Peyer's patch (tissue), 4 donors: ENCODE results near the gene GNAS-AS1. TPM values are rescaled to one million over a fixed set of nuclear protein-coding genes. Genes with fewer than 3 reads are reported as not detected.

Source experiments
- DNase-seq, 3 donors: peaks; one replicate each; pipeline ENCODE4 v3.0.0-alpha.2; 2017 to 2019
- H3K27ac ChIP-seq, 4 donors: fragments of 200-600 bp; sonication (generic); one replicate each; pipeline ENCODE4 v1.5.1; 2016 to 2019
- H3K27me3 ChIP-seq, 2 donors: fragments of 200-600 bp; sonication (generic); one replicate each; pipeline ENCODE4 v1.5.1; 2019
- H3K36me3 ChIP-seq, 3 donors: fragments of 200-600 bp; sonication (generic); one replicate each; pipeline ENCODE4 v1.5.1; 2016 to 2019
- H3K4me1 ChIP-seq, 4 donors: fragments of 200-600 bp; sonication (generic); one replicate each; pipeline ENCODE4 v1.5.1; 2016 to 2019
- H3K4me3 ChIP-seq, 4 donors: fragments of 200-600 bp; sonication (generic); 1 replicate in 3 of 4; 2 replicates in 1 of 4; pipeline ENCODE4 v1.5.1; 2016 to 2019; ENCODE audit warnings: mild to moderate bottlenecking in 1 of 4
- H3K9me3 ChIP-seq, 4 donors: fragments of 200-600 bp; sonication (generic); one replicate each; pipeline ENCODE4 v1.5.1; 2016 to 2019; ENCODE audit warnings: mild to moderate bottlenecking in 1 of 4
- CTCF ChIP-seq, 6 experiments: fragments of 450-650 bp in 4 of 6; fragments of 200-600 bp in 2 of 6; sonication (generic) in 1 of 6; IDR thresholded peaks; one replicate each; pipeline ENCODE4 v1.5.1; 2017 to 2019; ENCODE audit warnings: antibody characterized with exemption in 6 of 6, mild to moderate bottlenecking in 3 of 6, moderate library complexity in 1 of 6
- POLR2A ChIP-seq, 2 donors: fragments of 450-650 bp; IDR thresholded peaks; one replicate each; pipeline ENCODE4 v1.5.1; 2017; ENCODE audit warnings: antibody characterized with exemption in 2 of 2, mild to moderate bottlenecking in 2 of 2, moderate library complexity in 2 of 2
- total RNA-seq, 4 donors: library from RNA; depleted of rRNA; stranded (reverse); fragments of >200 nt; gene quantifications; one replicate each; pipeline ENCODE4 v1.1.0, GENCODE V29; 2016

GNAS-AS1 gene
- total RNA-seq, 4 donors from 2014 or later: 0.67 to 1.3 TPM; not detected in 2

- Histone ChIP-seq H3K4me3 (peak overlapping the region in 1 of 4 donors; percentile 30), H3K27me3 (peaks cover 0 to 12% of the 10 kb centered on the region in 2 donors), H3K27ac (no peak overlapping the region), H3K9me3 (no peaks in the 10 kb centered on the region), H3K36me3 (no peaks in the 10 kb centered on the region), H3K4me1 (peaks cover 0 to 9% (median 4%) of the 10 kb centered on the region in 4 donors)
- TF ChIP-seq CTCF (IDR thresholded peaks at IDR 0.05): no peak
- no peak for TF ChIP-seq POLR2A (IDR thresholded peaks at IDR 0.05)
- DNase-seq: no peak
Measured at GRCh38 chr20:58855506-58856389, 5.0 kb upstream of the GNAS-AS1 start.

DNA sequence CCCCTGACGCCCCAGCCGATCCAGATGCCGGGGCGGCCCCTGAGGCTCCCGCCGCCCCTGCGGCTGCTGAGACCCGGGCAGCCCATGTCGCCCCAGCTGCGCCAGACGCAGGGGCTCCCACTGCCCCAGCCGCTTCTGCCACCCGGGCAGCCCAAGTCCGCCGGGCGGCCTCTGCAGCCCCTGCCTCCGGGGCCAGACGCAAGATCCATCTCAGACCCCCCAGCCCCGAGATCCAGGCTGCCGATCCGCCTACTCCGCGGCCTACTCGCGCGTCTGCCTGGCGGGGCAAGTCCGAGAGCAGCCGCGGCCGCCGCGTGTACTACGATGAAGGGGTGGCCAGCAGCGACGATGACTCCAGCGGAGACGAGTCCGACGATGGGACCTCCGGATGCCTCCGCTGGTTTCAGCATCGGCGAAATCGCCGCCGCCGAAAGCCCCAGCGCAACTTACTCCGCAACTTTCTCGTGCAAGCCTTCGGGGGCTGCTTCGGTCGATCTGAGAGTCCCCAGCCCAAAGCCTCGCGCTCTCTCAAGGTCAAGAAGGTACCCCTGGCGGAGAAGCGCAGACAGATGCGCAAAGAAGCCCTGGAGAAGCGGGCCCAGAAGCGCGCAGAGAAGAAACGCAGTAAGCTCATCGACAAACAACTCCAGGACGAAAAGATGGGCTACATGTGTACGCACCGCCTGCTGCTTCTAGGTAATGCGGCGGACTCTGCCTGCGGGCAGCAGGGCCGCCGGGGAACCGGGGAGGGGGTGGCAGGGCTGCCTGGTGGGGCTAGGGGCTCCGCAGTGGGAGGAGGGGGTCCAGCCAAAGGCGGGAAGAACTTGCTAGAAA, 4.2 kb upstream of the GNAS-AS1 start:
- Histone ChIP-seq H3K4me1 (peaks cover 0 to 9% (median 4%) of the 10 kb centered on the region in 4 donors), H3K27me3 (peaks cover 0 to 12% of the 10 kb centered on the region in 2 donors), H3K9me3 (no peaks in the 10 kb centered on the region), H3K4me3 (peak overlapping the region in 3 of 4 donors; percentile 16 to 30 (median 19)), H3K36me3 (no peaks in the 10 kb centered on the region), H3K27ac (no peak overlapping the region)
- DNase-seq: no peak
- TF ChIP-seq POLR2A (IDR thresholded peaks at IDR 0.05) (no peak), CTCF (IDR thresholded peaks at IDR 0.05) (no peak)

DNA sequence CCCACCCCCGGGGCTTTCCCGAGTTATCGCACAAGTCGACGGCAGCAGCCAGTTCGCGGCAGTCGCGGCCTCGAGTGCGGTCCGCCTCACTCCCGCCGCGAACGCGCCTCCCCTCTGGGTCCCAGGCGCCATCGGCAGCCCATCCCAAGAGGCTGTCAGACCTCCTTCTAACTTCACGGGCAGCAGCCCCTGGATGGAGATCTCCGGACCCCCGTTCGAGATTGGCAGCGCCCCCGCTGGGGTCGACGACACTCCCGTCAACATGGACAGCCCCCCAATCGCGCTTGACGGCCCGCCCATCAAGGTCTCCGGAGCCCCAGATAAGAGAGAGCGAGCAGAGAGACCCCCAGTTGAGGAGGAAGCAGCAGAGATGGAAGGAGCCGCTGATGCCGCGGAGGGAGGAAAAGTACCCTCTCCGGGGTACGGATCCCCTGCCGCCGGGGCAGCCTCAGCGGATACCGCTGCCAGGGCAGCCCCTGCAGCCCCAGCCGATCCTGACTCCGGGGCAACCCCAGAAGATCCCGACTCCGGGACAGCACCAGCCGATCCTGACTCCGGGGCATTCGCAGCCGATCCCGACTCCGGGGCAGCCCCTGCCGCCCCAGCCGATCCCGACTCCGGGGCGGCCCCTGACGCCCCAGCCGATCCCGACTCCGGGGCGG, 3.4 kb upstream of the GNAS-AS1 start:
- H3K27ac ChIP-seq: no peak overlapping the region
- peaks cover 0 to 12% of the 10 kb centered on the region in 2 donors for H3K27me3 ChIP-seq
- no peaks in the 10 kb centered on the region for H3K36me3 ChIP-seq
- H3K4me3 ChIP-seq: peak overlapping the region in 2 of 4 donors; percentile 19 to 30
- peaks cover 0 to 9% (median 4%) of the 10 kb centered on the region in 4 donors for H3K4me1 ChIP-seq
- H3K9me3 ChIP-seq: no peaks in the 10 kb centered on the region
- no peak for TF ChIP-seq CTCF (IDR thresholded peaks at IDR 0.05)
- TF ChIP-seq POLR2A (IDR thresholded peaks at IDR 0.05): no peak
- DNase-seq: no peak

GRCh38 chr20:58853466-58853865, 2.8 kb upstream of the GNAS-AS1 start:
- no peak for DNase-seq
- peaks cover 0 to 9% (median 4%) of the 10 kb centered on the region in 4 donors for H3K4me1 ChIP-seq
- no peaks in the 10 kb centered on the region for H3K36me3 ChIP-seq
- no peaks in the 10 kb centered on the region for H3K9me3 ChIP-seq
- TF ChIP-seq POLR2A (IDR thresholded peaks at IDR 0.05): no peak
- TF ChIP-seq CTCF (IDR thresholded peaks at IDR 0.05): no peak
- H3K27ac ChIP-seq: no peak overlapping the region
- peaks cover 0 to 12% of the 10 kb centered on the region in 2 donors for H3K27me3 ChIP-seq
- no peak overlapping the region for H3K4me3 ChIP-seq
